ENCODE results near the gene MINDY3. TPM values are rescaled to one million over a fixed set of nuclear protein-coding genes. Genes with fewer than 3 reads are reported as not detected.

Gene MINDY3
- total RNA-seq, 1 experiment from 2014 or later = 14.9 TPM

DNA sequence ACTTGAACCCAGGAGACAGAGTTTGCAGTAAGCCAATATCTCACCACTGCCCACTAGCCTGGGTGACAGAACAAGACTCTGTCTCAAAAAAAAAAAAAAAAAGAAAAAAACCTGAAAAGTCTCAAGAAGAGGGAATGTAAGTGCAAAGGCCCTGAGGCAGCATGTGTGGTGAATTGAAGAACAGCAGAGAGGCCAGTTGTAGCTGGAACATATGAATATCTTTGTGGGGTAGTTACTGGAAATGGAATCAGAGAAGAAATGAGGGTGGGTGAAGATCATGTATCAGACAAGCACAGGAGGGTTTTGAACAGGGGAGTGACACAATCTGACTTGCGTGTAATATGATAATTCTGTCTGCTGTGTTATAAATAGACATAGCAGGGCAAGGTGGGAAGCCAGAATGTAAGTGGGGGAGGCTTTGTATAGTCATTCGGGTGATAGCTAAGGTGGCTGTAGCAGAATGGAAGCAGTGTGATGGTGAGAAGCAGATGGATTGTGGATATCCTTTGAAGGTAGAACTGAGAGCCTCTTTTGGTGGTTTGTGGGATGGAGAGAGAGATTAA, 95.3 kb downstream of the MINDY3 start:
- Mint-ChIP-seq H3K36me3 (ENCODE audit: insufficient read depth in 1 of 3, low read depth in 3 of 3) (no peaks in the 10 kb centered on the region; a peak in 1 of 7 replicates), H3K27me3 (ENCODE audit: low read depth) (peaks cover 2% of the 10 kb centered on the region), H3K9me3 (peaks cover 0 to 2% of the 10 kb centered on the region in 2 experiments; a peak in 1 of 5 replicates), H3K4me1 (no peaks in the 10 kb centered on the region), H3K4me3 (no peak overlapping the region), H3K27ac (no peak overlapping the region)
- no peak overlapping the region for H4K5ac ChIP-seq (ENCODE audit: insufficient read length, low read depth, low read length)
- TF ChIP-seq, protein P1, sequence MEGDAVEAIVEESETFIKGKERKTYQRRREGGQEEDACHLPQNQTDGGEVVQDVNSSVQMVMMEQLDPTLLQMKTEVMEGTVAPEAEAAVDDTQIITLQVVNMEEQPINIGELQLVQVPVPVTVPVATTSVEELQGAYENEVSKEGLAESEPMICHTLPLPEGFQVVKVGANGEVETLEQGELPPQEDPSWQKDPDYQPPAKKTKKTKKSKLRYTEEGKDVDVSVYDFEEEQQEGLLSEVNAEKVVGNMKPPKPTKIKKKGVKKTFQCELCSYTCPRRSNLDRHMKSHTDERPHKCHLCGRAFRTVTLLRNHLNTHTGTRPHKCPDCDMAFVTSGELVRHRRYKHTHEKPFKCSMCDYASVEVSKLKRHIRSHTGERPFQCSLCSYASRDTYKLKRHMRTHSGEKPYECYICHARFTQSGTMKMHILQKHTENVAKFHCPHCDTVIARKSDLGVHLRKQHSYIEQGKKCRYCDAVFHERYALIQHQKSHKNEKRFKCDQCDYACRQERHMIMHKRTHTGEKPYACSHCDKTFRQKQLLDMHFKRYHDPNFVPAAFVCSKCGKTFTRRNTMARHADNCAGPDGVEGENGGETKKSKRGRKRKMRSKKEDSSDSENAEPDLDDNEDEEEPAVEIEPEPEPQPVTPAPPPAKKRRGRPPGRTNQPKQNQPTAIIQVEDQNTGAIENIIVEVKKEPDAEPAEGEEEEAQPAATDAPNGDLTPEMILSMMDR (conservative IDR thresholded peaks at IDR 0.05) = no peak
- no peak overlapping the region for H2BK5ac ChIP-seq (ENCODE audit: insufficient read length, low read length)
- no peak overlapping the region for H4K91ac ChIP-seq (ENCODE audit: insufficient read length, low read depth, low read length)
- DNase-seq = no peak
- no peaks in the 10 kb centered on the region for H4K20me1 ChIP-seq (ENCODE audit: control insufficient read depth, insufficient read depth, insufficient read length)
- H2AK5ac ChIP-seq (ENCODE audit: insufficient read length, low read length) = no peak overlapping the region
- no peak overlapping the region for H3K18ac ChIP-seq (ENCODE audit: insufficient read length, low read depth, low read length)
- no peak overlapping the region for H3K4me2 ChIP-seq (ENCODE audit: insufficient read depth, insufficient read length, low read length)
- H3K79me2 ChIP-seq (ENCODE audit: insufficient read depth, low read length) = no peaks in the 10 kb centered on the region
- H3K79me1 ChIP-seq (ENCODE audit: insufficient read depth, low read depth, low read length, poor library complexity, severe bottlenecking) = no peaks in the 10 kb centered on the region
- no peak overlapping the region for H2BK120ac ChIP-seq (ENCODE audit: low read depth, low read length, poor library complexity, severe bottlenecking)
- no peaks in the 10 kb centered on the region for H3K4me1 ChIP-seq (ENCODE audit: insufficient read depth, low read length)
- H3K23ac ChIP-seq (ENCODE audit: insufficient read length, low read depth, low read length) = no peak overlapping the region
- no peak overlapping the region for H4K8ac ChIP-seq (replicated peaks; ENCODE audit: insufficient read length, low read depth, low read length)
- H3K14ac ChIP-seq (ENCODE audit: insufficient read depth, low read length) = no peak overlapping the region
- H3K56ac ChIP-seq (ENCODE audit: insufficient read length, low read depth, low read length) = no peak overlapping the region
- H2BK15ac ChIP-seq (ENCODE audit: low read depth, low read length) = no peak overlapping the region
- H3T11ph ChIP-seq (ENCODE audit: low read length) = no peak overlapping the region
- no peak overlapping the region for H3K9ac ChIP-seq (ENCODE audit: extremely low read depth, insufficient read length, low read length)
- H2BK12ac ChIP-seq (ENCODE audit: insufficient read length, low read depth, low read length) = no peak overlapping the region
- H3K9me3 ChIP-seq (ENCODE audit: control insufficient read depth, low read depth, low read length) = no peaks in the 10 kb centered on the region
- H2AFZ ChIP-seq (ENCODE audit: low read length) = no peak overlapping the region
- no peak overlapping the region for H3K27ac ChIP-seq (ENCODE audit: insufficient read length, low read depth, low read length)
- H3K4ac ChIP-seq (ENCODE audit: low read depth, low read length) = no peak overlapping the region
- WGBS (ENCODE audit: extremely low coverage, insufficient read length, low lambda C conversion rate) = no CpG with 5 or more reads among the region's 2 CpGs
- no peak overlapping the region for H2BK20ac ChIP-seq (ENCODE audit: low read depth, low read length, poor library complexity, severe bottlenecking)
- H3K27me3 ChIP-seq (ENCODE audit: insufficient read depth, low read length) = no peaks in the 10 kb centered on the region
- no peaks in the 10 kb centered on the region for H3K23me2 ChIP-seq (ENCODE audit: insufficient read length, low read depth, low read length, poor library complexity, severe bottlenecking)
